HG03469 (cell line): Measurements from ENCODE around the gene SLCO1C1.
"Not testable (repeated sequence)": the region's sequence is repeated elsewhere in the genome, so short reads cannot be mapped to it uniquely, and the experiment has no call there.

Source experiments
- ATAC-seq: cut with Tn5 transposase; IDR thresholded peaks from one replicate; pipeline ENCODE4 v1.9.1; 2021; ENCODE audit warnings: mild to moderate bottlenecking, moderate library complexity, moderate number of reproducible peaks; ENCODE audit not compliant: unreplicated experiment

SLCO1C1 gene, protein sequence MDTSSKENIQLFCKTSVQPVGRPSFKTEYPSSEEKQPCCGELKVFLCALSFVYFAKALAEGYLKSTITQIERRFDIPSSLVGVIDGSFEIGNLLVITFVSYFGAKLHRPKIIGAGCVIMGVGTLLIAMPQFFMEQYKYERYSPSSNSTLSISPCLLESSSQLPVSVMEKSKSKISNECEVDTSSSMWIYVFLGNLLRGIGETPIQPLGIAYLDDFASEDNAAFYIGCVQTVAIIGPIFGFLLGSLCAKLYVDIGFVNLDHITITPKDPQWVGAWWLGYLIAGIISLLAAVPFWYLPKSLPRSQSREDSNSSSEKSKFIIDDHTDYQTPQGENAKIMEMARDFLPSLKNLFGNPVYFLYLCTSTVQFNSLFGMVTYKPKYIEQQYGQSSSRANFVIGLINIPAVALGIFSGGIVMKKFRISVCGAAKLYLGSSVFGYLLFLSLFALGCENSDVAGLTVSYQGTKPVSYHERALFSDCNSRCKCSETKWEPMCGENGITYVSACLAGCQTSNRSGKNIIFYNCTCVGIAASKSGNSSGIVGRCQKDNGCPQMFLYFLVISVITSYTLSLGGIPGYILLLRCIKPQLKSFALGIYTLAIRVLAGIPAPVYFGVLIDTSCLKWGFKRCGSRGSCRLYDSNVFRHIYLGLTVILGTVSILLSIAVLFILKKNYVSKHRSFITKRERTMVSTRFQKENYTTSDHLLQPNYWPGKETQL

DNA sequence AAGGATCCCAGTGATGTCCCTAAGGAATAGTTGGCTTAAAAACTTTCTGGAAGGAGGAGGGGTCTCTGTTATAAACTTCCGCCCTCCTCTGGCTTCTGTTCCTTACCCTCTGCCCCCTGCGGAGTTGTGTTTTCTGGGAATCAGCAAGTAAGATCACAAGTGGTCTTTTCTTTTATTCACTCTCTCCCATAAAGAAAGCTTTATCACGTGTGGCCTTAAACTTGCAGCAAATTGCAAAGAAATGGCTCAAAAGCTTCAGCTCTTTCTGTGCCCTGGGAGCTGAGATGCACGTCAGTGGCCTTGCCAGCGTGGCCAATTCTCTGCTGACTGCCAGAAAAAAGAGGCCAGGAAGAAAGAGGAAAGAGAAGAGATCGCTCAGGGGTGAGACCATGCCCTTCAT, at the start of gene SLCO1C1:
Gene SLCO1C1, plus strand, starts transcription at position 101 of the 400 bp plus-strand sequence. CDS start 4,245 bp downstream, outside the sequence.
- no peak for ATAC-seq

DNA sequence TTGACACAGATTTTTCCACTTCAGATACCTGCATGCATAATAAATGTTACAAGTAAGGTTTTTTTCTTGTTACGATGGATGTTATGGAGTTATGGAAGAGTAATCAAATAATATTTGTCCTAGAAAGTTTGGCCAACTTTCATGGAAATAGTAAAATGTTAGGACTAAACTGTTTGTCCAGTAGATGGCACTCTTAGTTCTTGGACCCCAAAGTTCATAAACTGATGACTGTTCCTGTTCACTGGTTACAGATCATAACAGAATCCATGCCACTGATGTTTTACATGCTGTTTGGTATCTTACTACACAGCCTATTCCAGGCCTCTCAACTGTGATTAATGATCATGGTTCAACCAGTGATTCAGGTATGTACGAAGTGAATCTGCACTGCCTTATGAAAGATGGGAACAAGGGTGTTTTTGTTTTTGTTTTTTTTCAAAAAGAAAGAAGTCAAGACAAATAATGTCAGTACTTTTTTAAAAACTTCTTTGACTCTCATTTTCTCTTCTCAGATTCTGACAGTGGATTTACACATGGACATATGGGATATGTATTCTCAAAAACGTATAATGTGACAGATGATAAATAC, 48.8 kb upstream of the SLCO1C1 start:
- no peak for ATAC-seq

DNA sequence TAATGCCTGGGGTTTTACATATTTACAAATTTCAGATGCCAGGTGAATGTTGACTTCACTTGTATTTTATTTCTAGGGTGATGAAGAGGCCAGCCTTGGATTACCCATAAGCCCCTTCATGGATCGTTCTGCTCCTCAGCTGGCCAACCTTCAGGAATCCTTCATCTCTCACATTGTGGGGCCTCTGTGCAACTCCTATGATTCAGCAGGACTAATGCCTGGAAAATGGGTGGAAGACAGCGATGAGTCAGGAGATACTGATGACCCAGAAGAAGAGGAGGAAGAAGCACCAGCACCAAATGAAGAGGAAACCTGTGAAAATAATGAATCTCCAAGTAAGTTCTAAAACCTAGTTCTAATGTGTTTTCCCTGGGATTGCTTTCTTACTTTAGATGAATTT, 41.3 kb upstream of the SLCO1C1 start:
- ATAC-seq = no peak

DNA sequence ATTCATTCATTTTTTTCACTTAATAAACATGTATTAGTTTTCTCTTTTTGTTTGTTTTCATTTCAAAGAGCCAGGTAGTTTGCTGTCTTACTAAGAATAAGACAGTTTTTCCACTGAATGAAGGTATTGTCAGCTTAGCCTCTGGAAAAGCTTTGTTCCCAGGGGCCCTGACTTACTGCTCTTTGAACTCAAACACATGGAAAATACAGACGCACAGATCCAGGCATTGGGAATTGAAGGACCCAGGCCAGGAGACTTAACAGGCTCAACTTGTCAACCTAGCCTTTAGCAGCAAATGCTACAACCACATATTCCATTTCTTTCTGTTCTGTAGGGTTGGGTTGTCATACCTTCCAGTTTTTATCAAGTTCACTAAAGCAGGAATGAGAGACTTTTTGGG, 38.5 kb upstream of the SLCO1C1 start:
- no peak for ATAC-seq

DNA sequence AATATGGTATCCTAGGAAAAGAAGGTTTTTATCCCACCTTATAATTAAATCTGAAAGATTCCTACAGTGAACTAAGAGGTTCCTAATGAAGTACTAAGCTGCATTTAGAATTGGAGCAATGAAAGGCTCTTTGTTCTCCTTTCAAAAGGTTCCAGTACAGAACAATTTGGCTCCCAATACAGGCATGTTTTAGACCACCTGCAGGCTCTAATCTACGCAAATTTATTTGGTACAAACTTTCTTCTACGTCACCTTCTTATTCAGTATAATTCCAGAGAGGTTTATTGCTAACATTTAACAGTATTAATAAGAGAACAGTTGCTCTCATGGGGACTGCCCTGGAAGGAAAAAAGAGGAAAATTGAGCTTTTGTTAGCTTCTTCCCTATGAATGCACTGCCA, 37.6 kb upstream of the SLCO1C1 start:
- no peak for ATAC-seq

GRCh38 chr12:20681334-20681733, 13.8 kb upstream of the SLCO1C1 start:
- no peak for ATAC-seq

DNA sequence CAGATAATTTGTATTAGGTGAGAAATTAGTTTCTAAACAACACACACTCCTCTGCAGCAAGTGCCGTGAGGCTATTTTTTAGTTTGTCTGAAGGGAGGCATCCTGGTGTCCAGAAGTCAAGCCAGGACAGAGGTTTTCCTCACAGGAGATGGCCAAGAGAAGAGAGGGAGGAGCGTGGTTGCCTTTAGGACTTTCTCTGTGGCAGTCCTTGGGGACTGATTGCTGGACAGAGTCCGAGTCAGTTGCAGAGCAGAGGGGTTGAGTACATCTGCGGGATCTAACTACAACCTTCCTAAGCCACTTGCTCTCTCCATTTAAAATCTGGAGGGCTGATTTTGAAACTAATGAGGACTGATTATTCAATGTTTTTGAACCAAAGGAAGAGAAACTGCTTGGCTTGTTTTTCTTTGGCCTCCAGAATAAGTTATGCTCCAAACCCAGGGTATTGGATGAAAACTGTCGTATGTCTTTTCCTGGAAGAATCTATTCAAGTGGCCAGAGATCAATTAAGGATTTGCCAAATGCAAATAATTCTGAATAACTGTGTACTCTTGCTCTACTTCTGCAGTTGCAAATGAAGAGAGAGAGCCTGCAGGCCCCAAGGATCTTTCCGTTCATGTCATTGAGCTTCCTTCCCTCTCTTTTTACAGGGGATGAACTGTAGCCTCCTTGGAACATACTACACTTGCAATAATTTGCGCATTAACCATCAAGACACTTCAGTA, 1.2 kb downstream of the SLCO1C1 start:
- ATAC-seq = no peak

DNA sequence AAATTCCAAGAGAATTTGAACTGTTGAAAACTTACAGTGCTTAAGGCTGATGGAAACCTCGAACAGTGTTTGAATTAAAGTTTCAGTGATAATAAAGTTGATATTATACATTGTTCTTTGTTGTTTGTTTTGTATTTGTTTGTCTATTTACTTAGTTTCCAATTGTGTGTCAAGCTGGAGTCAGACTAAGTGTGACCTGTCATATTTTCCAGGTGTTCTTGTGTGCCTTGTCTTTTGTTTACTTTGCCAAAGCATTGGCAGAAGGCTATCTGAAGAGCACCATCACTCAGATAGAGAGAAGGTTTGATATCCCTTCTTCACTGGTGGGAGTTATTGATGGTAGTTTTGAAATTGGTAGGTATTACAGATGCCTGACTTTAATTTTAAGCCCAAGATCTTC, 6.0 kb downstream of the SLCO1C1 start:
- ATAC-seq = no peak

- no peak for ATAC-seq
Observed at GRCh38 chr12:20704860-20705259, 9.7 kb downstream of the SLCO1C1 start.

DNA sequence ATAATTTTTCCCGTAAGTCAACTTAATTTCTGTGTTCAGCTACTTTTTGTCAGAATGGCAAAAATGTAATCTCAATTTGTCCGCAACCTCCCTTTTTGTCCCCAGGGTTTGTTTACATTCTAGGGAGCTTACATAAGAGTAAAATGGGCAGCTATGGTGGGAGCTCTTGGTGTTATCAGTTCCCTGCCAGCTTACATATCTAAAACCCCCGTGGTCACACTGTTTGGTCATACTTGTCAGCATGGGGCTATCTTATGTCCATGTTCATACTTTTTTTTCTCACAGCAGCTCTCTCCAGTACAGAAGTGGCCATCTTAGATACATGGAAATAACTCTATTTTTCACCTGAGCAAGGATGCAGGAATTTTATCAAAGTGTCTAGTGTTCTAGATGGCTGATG, 16.7 kb downstream of the SLCO1C1 start:
- ATAC-seq = no peak

DNA sequence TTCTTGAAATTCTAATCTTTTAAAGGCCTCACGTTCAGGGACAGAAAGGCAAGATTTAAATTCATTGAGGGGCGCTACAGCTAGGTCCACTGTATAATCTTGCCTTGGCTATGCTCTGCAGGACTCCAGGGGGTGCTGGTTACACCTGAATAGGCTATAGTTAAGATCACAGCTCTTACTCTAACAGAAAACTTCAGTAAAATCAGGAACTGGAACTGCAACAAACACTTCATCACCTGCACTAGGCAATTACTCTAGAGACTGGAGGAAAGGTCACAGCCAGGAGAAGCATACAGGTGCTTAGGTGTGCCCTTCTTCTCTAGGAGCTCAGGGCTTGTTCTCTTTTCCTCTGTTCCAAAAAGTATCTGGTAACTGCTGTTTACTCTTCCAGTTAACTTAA, 20.9 kb downstream of the SLCO1C1 start:
- ATAC-seq = no peak

- no peak for ATAC-seq
Observed at GRCh38 chr12:20716985-20717384, 21.9 kb downstream of the SLCO1C1 start.

DNA sequence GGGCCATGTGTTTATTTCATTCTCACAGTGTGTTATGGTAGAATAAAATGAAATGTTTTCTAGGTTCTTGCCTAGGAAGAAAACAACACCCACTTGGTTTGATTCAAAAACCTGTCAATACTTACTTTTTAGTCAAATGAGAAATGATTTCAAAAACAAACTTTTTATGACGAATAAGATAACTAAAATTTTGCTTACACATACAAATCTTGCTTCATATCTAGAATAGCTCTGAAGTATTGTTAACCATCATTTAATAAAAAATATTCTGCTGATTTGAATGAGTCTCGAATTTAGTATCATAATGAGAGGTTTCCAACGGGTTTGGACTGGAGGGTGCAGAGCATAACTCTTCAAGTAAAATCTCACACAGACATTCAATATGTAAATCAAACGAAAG, 23.2 kb downstream of the SLCO1C1 start:
- ATAC-seq = no peak

GRCh38 chr12:20722142-20722541, 27.0 kb downstream of the SLCO1C1 start:
- ATAC-seq = no peak

DNA sequence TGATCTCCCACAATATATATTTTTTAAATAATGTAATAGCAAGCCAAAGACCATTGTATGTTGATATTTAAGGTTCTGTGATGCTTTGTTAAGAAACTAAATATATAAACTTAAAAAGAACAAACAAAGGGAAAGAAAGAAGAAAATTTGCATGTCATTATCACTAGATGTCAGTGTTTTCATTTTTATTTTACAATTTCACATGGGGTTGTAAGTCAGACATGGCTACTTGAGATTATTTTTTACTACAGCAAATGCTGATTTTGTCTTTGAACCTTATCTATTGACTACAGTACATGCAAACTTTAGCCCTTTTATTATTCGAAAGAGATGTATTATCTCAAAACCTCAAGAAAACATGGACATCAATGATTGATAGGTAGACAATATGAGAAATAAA, 36.1 kb downstream of the SLCO1C1 start:
- no peak for ATAC-seq

DNA sequence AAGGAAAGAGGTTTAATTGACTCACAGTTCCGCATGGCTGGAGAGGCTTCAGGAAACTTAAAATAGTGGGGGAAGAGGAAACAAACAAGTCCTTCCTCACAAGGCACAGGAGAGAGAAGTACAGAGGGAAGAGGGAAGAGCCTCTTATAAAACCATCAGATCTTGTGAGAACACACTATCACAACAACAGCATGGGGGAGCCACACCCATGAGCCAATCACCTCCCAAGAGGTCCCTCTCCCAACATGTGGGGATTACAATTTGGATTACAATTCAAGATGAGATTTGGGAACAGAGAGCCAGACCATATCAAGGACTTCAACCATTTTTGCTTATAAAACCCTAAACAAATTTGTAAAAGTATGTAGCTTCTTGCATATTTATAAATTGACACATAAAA, 45.8 kb downstream of the SLCO1C1 start:
- ATAC-seq = no peak

DNA sequence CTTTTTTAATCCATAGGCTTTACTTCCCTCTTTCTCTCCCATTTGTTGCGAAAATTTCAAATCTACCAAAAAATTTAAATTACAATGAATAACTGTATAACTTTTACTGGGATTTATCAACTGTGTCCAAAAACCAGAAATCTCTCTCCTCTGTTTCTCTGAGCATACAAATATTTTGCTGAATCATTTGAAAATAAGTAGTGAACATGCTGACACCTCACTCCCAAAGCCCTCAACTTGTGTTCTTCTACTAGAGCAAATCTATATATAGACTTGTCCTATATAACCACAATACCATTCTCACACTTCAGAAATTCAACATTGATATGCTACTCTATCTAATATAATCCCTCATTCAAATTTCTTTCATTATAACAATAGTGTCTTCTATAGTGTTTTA, 53.1 kb downstream of the SLCO1C1 start:
- no peak for ATAC-seq

GRCh38 chr12:20751046-20751445, 55.9 kb downstream of the SLCO1C1 start:
- no peak for ATAC-seq

DNA sequence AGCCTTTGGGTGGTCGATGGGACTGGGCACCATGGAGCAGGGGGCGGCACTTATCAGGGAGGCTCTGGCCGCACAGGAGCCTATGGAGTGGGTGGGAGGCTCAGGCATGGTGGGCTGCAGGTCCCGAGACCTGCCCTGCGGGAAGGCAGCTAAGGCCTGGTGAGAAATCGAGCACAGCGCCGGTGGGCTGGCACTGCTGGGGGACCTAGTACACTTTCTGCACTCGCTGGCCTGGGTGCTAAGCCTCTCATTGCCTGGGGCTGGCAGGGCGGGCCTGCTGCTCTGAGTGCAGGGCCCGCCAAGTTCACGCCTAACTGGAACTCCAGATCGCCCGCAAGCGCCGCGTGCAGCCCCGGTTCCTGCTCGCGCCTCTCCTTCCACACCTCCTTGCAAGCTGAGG, 82.3 kb downstream of the SLCO1C1 start:
- no peak for ATAC-seq

DNA sequence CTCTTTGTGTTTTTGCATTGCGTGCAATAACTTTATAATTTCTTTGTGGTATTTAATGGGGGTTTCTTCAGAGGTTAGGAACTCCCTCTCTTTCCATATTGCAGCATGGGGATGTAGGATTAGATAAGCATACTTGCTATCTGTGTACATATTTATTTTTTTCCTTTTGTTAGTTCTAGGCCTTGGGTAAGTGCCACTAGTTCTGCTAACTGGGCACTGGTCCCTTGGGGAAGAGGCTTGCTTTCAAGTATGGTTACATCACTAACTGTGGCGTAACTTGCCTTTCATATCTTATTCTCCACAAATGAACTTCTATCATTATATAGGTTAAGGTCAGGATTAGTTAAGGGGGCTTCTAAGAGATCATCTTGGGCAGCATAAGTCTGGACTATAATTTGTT, 83.8 kb downstream of the SLCO1C1 start:
- ATAC-seq = no peak

GRCh38 chr12:20779971-20780370, 84.8 kb downstream of the SLCO1C1 start:
- not testable (repeated sequence) for ATAC-seq
